Keratinocyte (primary cell): ENCODE data around the gene PPP3CB. TPM values are rescaled to one million over a fixed set of nuclear protein-coding genes. Genes with fewer than 3 reads are reported as not detected.

Experiments
- DNase-seq: peaks from one replicate; pipeline ENCODE4 v3.0.0-alpha.2; 2011; ENCODE audit warnings: low read depth, missing footprints, low spot score
- FAIRE-seq: peaks from 2 replicates; lab custom pipeline; 2011; peaks lifted over from hg19 to GRCh38; lab: Jason Lieb, UNC
- H2AFZ ChIP-seq: 2 replicates; pipeline ENCODE4 v1.6.0; 2012; ENCODE audit warnings: low read length, control low read depth, inconsistent platforms; ENCODE audit not compliant: control insufficient read depth
- H3K27ac ChIP-seq: 2 replicates; pipeline ENCODE4 v1.5.1; 2011; ENCODE audit warnings: low read length; ENCODE audit not compliant: control insufficient read depth, insufficient read depth
- H3K27me3 ChIP-seq: 3 replicates; pipeline ENCODE4 v1.6.0; 2011; ENCODE audit warnings: low read length; ENCODE audit not compliant: control insufficient read depth, insufficient read depth; ENCODE audit errors: extremely low read depth
- H3K36me3 ChIP-seq, 2 experiments: 2 replicates in 1 of 2; 3 replicates in 1 of 2; pipeline ENCODE4 v1.5.1; 2011; ENCODE audit warnings: low read length in 2 of 2, mild to moderate bottlenecking in 1 of 2; ENCODE audit not compliant: control insufficient read depth in 2 of 2, insufficient read depth in 2 of 2; ENCODE audit errors: extremely low read depth in 1 of 2
- H3K4me1 ChIP-seq: 3 replicates; pipeline ENCODE4 v1.5.1; 2011; ENCODE audit warnings: low read length; ENCODE audit not compliant: control insufficient read depth, insufficient read depth; ENCODE audit errors: extremely low read depth
- H3K4me2 ChIP-seq: 3 replicates; pipeline ENCODE4 v1.6.0; 2011; ENCODE audit warnings: low read depth, low read length; ENCODE audit not compliant: control insufficient read depth, insufficient read depth; ENCODE audit errors: extremely low read depth
- H3K4me3 ChIP-seq, 3 experiments: fragments of 200-600 bp in 1 of 3; sonication (generic) in 1 of 3; 2 replicates in 2 of 3; 3 replicates in 1 of 3; pipeline ENCODE4 v1.5.1; 2011 to 2016; ENCODE audit warnings: low read length in 3 of 3, mild to moderate bottlenecking in 3 of 3, control low read depth in 2 of 3, inconsistent platforms in 1 of 3, low read depth in 1 of 3, mixed read lengths in 1 of 3, mixed run types in 1 of 3, moderate library complexity in 1 of 3; ENCODE audit not compliant: control insufficient read depth in 2 of 3, insufficient read depth in 2 of 3; ENCODE audit errors: extremely low read depth in 1 of 3
- H3K79me2 ChIP-seq: 2 replicates; pipeline ENCODE4 v1.6.0; 2012; ENCODE audit warnings: low read length; ENCODE audit not compliant: control insufficient read depth, insufficient read depth
- H3K9ac ChIP-seq: 3 replicates; pipeline ENCODE4 v1.6.0; 2011; ENCODE audit warnings: low read length; ENCODE audit not compliant: control insufficient read depth, insufficient read depth; ENCODE audit errors: extremely low read depth
- H3K9me1 ChIP-seq: 3 replicates; pipeline ENCODE4 v1.6.0; 2011; ENCODE audit warnings: low read length; ENCODE audit not compliant: control insufficient read depth, insufficient read depth; ENCODE audit errors: extremely low read depth
- H3K9me3 ChIP-seq: 2 replicates; pipeline ENCODE4 v1.5.1; 2012; ENCODE audit warnings: low read depth, low read length; ENCODE audit not compliant: control insufficient read depth
- H4K20me1 ChIP-seq: 3 replicates; pipeline ENCODE4 v1.6.0; 2011; ENCODE audit warnings: low read length; ENCODE audit not compliant: control insufficient read depth, insufficient read depth; ENCODE audit errors: extremely low read depth
- CTCF ChIP-seq, 3 experiments: IDR thresholded peaks in 1 of 3; conservative IDR thresholded peaks in 1 of 3; optimal IDR thresholded peaks in 1 of 3; 2 replicates in 2 of 3; 3 replicates in 1 of 3; pipeline versions ENCODE3 to v1.5.1; 2011; ENCODE audit warnings: low read length in 3 of 3, mild to moderate bottlenecking in 3 of 3, moderate library complexity in 2 of 3, control low read depth in 1 of 3, inconsistent platforms in 1 of 3; ENCODE audit not compliant: insufficient read depth in 2 of 3; ENCODE audit errors: extremely low read depth in 1 of 3
- EZH2 ChIP-seq: IDR thresholded peaks from one replicate; pipeline ENCODE4 v1.6.1; 2012; ENCODE audit warnings: inconsistent platforms, mild to moderate bottlenecking, low read length, moderate library complexity
- dilution Hi-C: fragments of 300-500 bp; cut with MboI; formaldehyde crosslinking; loops from one replicate; pipeline ENCODE4 v1.7.0; 2020; ENCODE audit warnings: low sequenced_read_pairs; ENCODE audit not compliant: extremely low pct_ligation_motif_present
- polyA plus RNA-seq, 5 experiments: library from polyadenylated mRNA; depleted of rRNA in 3 of 5; stranded (reverse) in 3 of 5; stranded (forward) in 1 of 5; unstranded in 1 of 5; fragments of >200 nt; gene quantifications; 1 replicate in 1 of 5; 2 replicates in 3 of 5; 3 replicates in 1 of 5; pipeline versions ENCODE4 v1.2.1 to v1.2.3, GENCODE V29; 2011 to 2012; ENCODE audit warnings: missing spikeins in 2 of 5, low read depth in 1 of 5, low replicate concordance in 1 of 5

Gene PPP3CB
- polyA plus RNA-seq, 1 donor (not counting 4 experiments of a cell fraction or from before 2014, with no cell fraction given): 23.5 TPM

GRCh38 chr10:73439605-73440312 is 56.1 kb downstream of the PPP3CB start:
- DNase-seq (no peak), FAIRE-seq (peak; percentile 51)
- H3K27ac ChIP-seq: no peak overlapping the region
- no peak overlapping the region for H3K4me3 ChIP-seq
- H4K20me1 ChIP-seq: no peaks in the 10 kb centered on the region
- H2AFZ ChIP-seq: no peak overlapping the region
- no peaks in the 10 kb centered on the region for H3K79me2 ChIP-seq
- no peak overlapping the region for H3K9ac ChIP-seq
- H3K4me2 ChIP-seq: no peak overlapping the region
- H3K27me3 ChIP-seq: no peaks in the 10 kb centered on the region
- dilution Hi-C loops: no loop called here
- no peaks in the 10 kb centered on the region for H3K9me3 ChIP-seq
- TF ChIP-seq CTCF (optimal IDR thresholded peaks at IDR 0.05 in 1 of 3, IDR thresholded peaks at IDR 0.05 in 1 of 3, conservative IDR thresholded peaks at IDR 0.05 in 1 of 3; ENCODE audit: extremely low read depth in 1 of 3, insufficient read depth in 2 of 3, low read length in 3 of 3) (no peak), EZH2 (no peak)
- H3K36me3 ChIP-seq: peaks cover 6 to 8% of the 10 kb centered on the region in 2 experiments
- no peaks in the 10 kb centered on the region for H3K9me1 ChIP-seq
- peaks cover 8% of the 10 kb centered on the region for H3K4me1 ChIP-seq

- H3K9me1 ChIP-seq: no peaks in the 10 kb centered on the region
- H3K4me2 ChIP-seq: no peak overlapping the region
- H3K79me2 ChIP-seq: no peaks in the 10 kb centered on the region
- no peaks in the 10 kb centered on the region for H4K20me1 ChIP-seq
- H3K9me3 ChIP-seq: no peaks in the 10 kb centered on the region
- H3K4me1 ChIP-seq: peaks cover 8% of the 10 kb centered on the region
- dilution Hi-C loops: no loop called here
- TF ChIP-seq CTCF (optimal IDR thresholded peaks at IDR 0.05 in 1 of 3, IDR thresholded peaks at IDR 0.05 in 1 of 3, conservative IDR thresholded peaks at IDR 0.05 in 1 of 3; ENCODE audit: extremely low read depth in 1 of 3, insufficient read depth in 2 of 3, low read length in 3 of 3): no peak
- no peak for TF ChIP-seq EZH2
- no peak overlapping the region for H3K27ac ChIP-seq
- H2AFZ ChIP-seq: no peak overlapping the region
- no peak overlapping the region for H3K9ac ChIP-seq
- DNase-seq: no peak
- peaks cover 4 to 6% of the 10 kb centered on the region in 2 experiments for H3K36me3 ChIP-seq
- H3K4me3 ChIP-seq: no peak overlapping the region
- FAIRE-seq: no peak
- H3K27me3 ChIP-seq: no peaks in the 10 kb centered on the region
Observed at GRCh38 chr10:73439055-73439454, 56.8 kb downstream of the PPP3CB start.
